IPS-18a (cell line): ENCODE measurements around the gene ELP4.
"Not testable (repeated sequence)": the region's sequence is repeated elsewhere in the genome, so short reads cannot be mapped to it uniquely, and the experiment has no call there.

Experiments used
- H3K27ac ChIP-seq: one replicate; pipeline ENCODE4 v1.5.1; 2013; ENCODE audit warnings: low read length
- H3K27me3 ChIP-seq: one replicate; pipeline ENCODE4 v1.6.1; 2013; ENCODE audit warnings: mild to moderate bottlenecking, low read length; ENCODE audit not compliant: control insufficient read depth, insufficient read depth
- H3K36me3 ChIP-seq: one replicate; pipeline ENCODE4 v1.6.1; 2013; ENCODE audit warnings: low read depth, low read length; ENCODE audit not compliant: control insufficient read depth
- H3K4me1 ChIP-seq: one replicate; pipeline ENCODE4 v1.6.1; 2013; ENCODE audit warnings: low read depth, low read length; ENCODE audit not compliant: control insufficient read depth
- H3K4me3 ChIP-seq: one replicate; pipeline ENCODE4 v1.5.1; 2013; ENCODE audit warnings: low read length
- H3K9ac ChIP-seq: one replicate; pipeline ENCODE4 v1.6.1; 2013; ENCODE audit warnings: mild to moderate bottlenecking, low read length, moderate library complexity
- H3K9me3 ChIP-seq: one replicate; pipeline ENCODE4 v1.6.1; 2013; ENCODE audit warnings: low read depth, low read length; ENCODE audit not compliant: control insufficient read depth

Gene ELP4

GRCh38 chr11:31711137-31711536 lies 201.6 kb downstream of the ELP4 start:
- no peak overlapping the region for H3K4me3 ChIP-seq
- H3K27ac ChIP-seq, result no peak overlapping the region
- H3K9ac ChIP-seq, result no peak overlapping the region
- no peaks in the 10 kb centered on the region for H3K27me3 ChIP-seq
- H3K9me3 ChIP-seq, result no peaks in the 10 kb centered on the region
- peaks cover 7% of the 10 kb centered on the region for H3K4me1 ChIP-seq
- no peaks in the 10 kb centered on the region for H3K36me3 ChIP-seq

- Histone ChIP-seq H3K36me3 (no peaks in the 10 kb centered on the region), H3K9me3 (no peaks in the 10 kb centered on the region), H3K27me3 (no peaks in the 10 kb centered on the region), H3K27ac (no peak overlapping the region), H3K9ac (no peak overlapping the region), H3K4me3 (no peak overlapping the region), H3K4me1 (peaks cover 7% of the 10 kb centered on the region)
Measured at GRCh38 chr11:31712851-31713250, 203.3 kb downstream of the ELP4 start.

- Histone ChIP-seq H3K4me3 (no peak overlapping the region), H3K27me3 (no peaks in the 10 kb centered on the region)
Measured at GRCh38 chr11:31714840-31715239, 205.3 kb downstream of the ELP4 start.

GRCh38 chr11:31720225-31720624 lies 210.7 kb downstream of the ELP4 start:
- no peak overlapping the region for H3K4me3 ChIP-seq
- H3K9ac ChIP-seq, result no peak overlapping the region
- H3K9me3 ChIP-seq, result no peaks in the 10 kb centered on the region
- no peaks in the 10 kb centered on the region for H3K36me3 ChIP-seq
- H3K27ac ChIP-seq, result no peak overlapping the region
- H3K27me3 ChIP-seq, result no peaks in the 10 kb centered on the region
- peaks cover 19% of the 10 kb centered on the region for H3K4me1 ChIP-seq

More at GRCh38 chr11:31714840-31715239, 205.3 kb downstream of the ELP4 start:
- Histone ChIP-seq H3K9me3 (no peaks in the 10 kb centered on the region), H3K4me1 (peaks cover 11% of the 10 kb centered on the region), H3K9ac (no peak overlapping the region), H3K36me3 (no peaks in the 10 kb centered on the region), H3K27ac (no peak overlapping the region)

- Histone ChIP-seq H3K27me3 (no peaks in the 10 kb centered on the region), H3K4me1 (peaks cover 19% of the 10 kb centered on the region), H3K36me3 (no peaks in the 10 kb centered on the region), H3K4me3 (no peak overlapping the region), H3K9me3 (no peaks in the 10 kb centered on the region), H3K27ac (no peak overlapping the region), H3K9ac (no peak overlapping the region)
Measured at GRCh38 chr11:31720671-31721365, 211.3 kb downstream of the ELP4 start.

- no peaks in the 10 kb centered on the region for H3K27me3 ChIP-seq
- H3K36me3 ChIP-seq, result no peaks in the 10 kb centered on the region
- H3K27ac ChIP-seq, result no peak overlapping the region
- H3K9me3 ChIP-seq, result no peaks in the 10 kb centered on the region
- peaks cover 19% of the 10 kb centered on the region for H3K4me1 ChIP-seq
- H3K4me3 ChIP-seq, result no peak overlapping the region
- no peak overlapping the region for H3K9ac ChIP-seq
Measured at GRCh38 chr11:31722754-31723153, 213.2 kb downstream of the ELP4 start.

- Histone ChIP-seq H3K9me3 (no peaks in the 10 kb centered on the region), H3K27ac (no peak overlapping the region)
Measured at GRCh38 chr11:31725176-31725575, 215.6 kb downstream of the ELP4 start.

GRCh38 chr11:31728432-31728831 lies 218.9 kb downstream of the ELP4 start:
- Histone ChIP-seq H3K4me1 (no peaks in the 10 kb centered on the region), H3K27me3 (no peaks in the 10 kb centered on the region), H3K9ac (no peak overlapping the region), H3K36me3 (no peaks in the 10 kb centered on the region), H3K9me3 (no peaks in the 10 kb centered on the region), H3K27ac (no peak overlapping the region), H3K4me3 (no peak overlapping the region)

More at GRCh38 chr11:31725176-31725575, 215.6 kb downstream of the ELP4 start:
- Histone ChIP-seq H3K27me3 (no peaks in the 10 kb centered on the region), H3K4me1 (peaks cover 12% of the 10 kb centered on the region), H3K9ac (no peak overlapping the region), H3K4me3 (no peak overlapping the region), H3K36me3 (no peaks in the 10 kb centered on the region)

- H3K36me3 ChIP-seq, result no peaks in the 10 kb centered on the region
- H3K27me3 ChIP-seq, result no peaks in the 10 kb centered on the region
- peaks cover 7% of the 10 kb centered on the region for H3K9me3 ChIP-seq
- H3K9ac ChIP-seq, result no peak overlapping the region
- no peak overlapping the region for H3K27ac ChIP-seq
- H3K4me1 ChIP-seq, result no peaks in the 10 kb centered on the region
- H3K4me3 ChIP-seq, result no peak overlapping the region
Measured at GRCh38 chr11:31740131-31740530, 230.6 kb downstream of the ELP4 start.

GRCh38 chr11:31740731-31741368 lies 231.3 kb downstream of the ELP4 start:
- H3K9ac ChIP-seq, H3K9me3 ChIP-seq, H3K36me3 ChIP-seq, H3K27me3 ChIP-seq, H3K27ac ChIP-seq, H3K4me1 ChIP-seq, H3K4me3 ChIP-seq: not testable (repeated sequence)

- Histone ChIP-seq H3K9me3 (no peaks in the 10 kb centered on the region), H3K4me3 (no peak overlapping the region), H3K4me1 (no peaks in the 10 kb centered on the region), H3K27ac (no peak overlapping the region), H3K27me3 (no peaks in the 10 kb centered on the region), H3K9ac (no peak overlapping the region), H3K36me3 (no peaks in the 10 kb centered on the region)
Measured at GRCh38 chr11:31747581-31747980, 238.0 kb downstream of the ELP4 start.

- no peak overlapping the region for H3K4me3 ChIP-seq
- H3K36me3 ChIP-seq, result no peaks in the 10 kb centered on the region
- H3K9ac ChIP-seq, result no peak overlapping the region
- no peak overlapping the region for H3K27ac ChIP-seq
- H3K27me3 ChIP-seq, result no peaks in the 10 kb centered on the region
- no peaks in the 10 kb centered on the region for H3K9me3 ChIP-seq
- H3K4me1 ChIP-seq, result no peaks in the 10 kb centered on the region
Measured at GRCh38 chr11:31757260-31757835, 247.8 kb downstream of the ELP4 start.
